ENCODE data around the gene IP6K3. TPM values are rescaled to one million over a fixed set of nuclear protein-coding genes. Genes with fewer than 3 reads are reported as not detected.

IP6K3 gene
- polyA plus RNA-seq, 1 of the 3 experiments (the other 2 are of a cell fraction): 0.21 TPM

- peaks cover 14% of the 10 kb centered on the region for H3F3A ChIP-seq (replicated peaks; ENCODE audit: insufficient read depth)
- H3K36me3 ChIP-seq (replicated peaks in 1 of 2; ENCODE audit: control insufficient read depth in 1 of 2, insufficient read depth in 2 of 2, low read length in 1 of 2): peaks cover 13 to 24% of the 10 kb centered on the region in 2 experiments
- H2AFZ ChIP-seq (ENCODE audit: low read depth): peak within 1 kb of the TSS; percentile 96
- no peaks in the 10 kb centered on the region for H3K9me3 ChIP-seq
- H3K9me2 ChIP-seq: no peaks in the 10 kb centered on the region
- ChIA-PET CTCF (interaction anchor here (0.6 to 7.1 kb wide), 5 partner anchors 19 to 266 kb away, joined by 3 to 53 read pairs (median 3); no protein-coding TSS in a partner anchor), POLR2A (interaction anchor here (0.6 to 2.0 kb wide), 5 partner anchors 10 to 50 kb away, joined by 3 to 7 read pairs (median 3); no protein-coding TSS in a partner anchor)
- 19% methylated on average over 15 of the region's 86 CpGs for WGBS (ENCODE audit: low lambda C conversion rate)
- H4K20me1 ChIP-seq (ENCODE audit: insufficient read depth): peaks cover 28% of the 10 kb centered on the region
- peak; percentile 99 for DNase-seq
- peaks cover 29 to 34% of the 10 kb centered on the region in 2 experiments for H3K4me1 ChIP-seq (ENCODE audit: control insufficient read depth in 1 of 2, insufficient read depth in 2 of 2, low read depth in 1 of 2, low read length in 1 of 2)
- H3K4me3 ChIP-seq (ENCODE audit: low read depth in 2 of 2, low read length in 1 of 2): peak within 1 kb of the TSS; percentile 80 to 88
- peak within 1 kb of the TSS; percentile 95 for H3K4me2 ChIP-seq
- H3K27me3 ChIP-seq (ENCODE audit: insufficient read depth): no peaks in the 10 kb centered on the region
- peaks cover 57% of the 10 kb centered on the region for H3K79me2 ChIP-seq (ENCODE audit: insufficient read depth)
- H3K9ac ChIP-seq: peak within 1 kb of the TSS; percentile 92
- peak within 1 kb of the TSS; percentile 77 to 91 for H3K27ac ChIP-seq (ENCODE audit: low read depth in 2 of 2, low read length in 1 of 2)
- TF ChIP-seq YY1 (IDR thresholded peaks at IDR 0.05; ENCODE audit: low read depth): peak; percentile 100
- peak; percentile 17; the same call in 1 of the 2 replicates for TF ChIP-seq SMC3 (IDR thresholded peaks at IDR 0.05; ENCODE audit: low read depth, low read length)
- TF ChIP-seq MEF2A (IDR thresholded peaks at IDR 0.05; ENCODE audit: borderline replicate concordance, low read depth): no peak
- no peak for TF ChIP-seq TEAD4 (IDR thresholded peaks at IDR 0.05; ENCODE audit: borderline replicate concordance, insufficient read depth)
- peak; percentile 87 for TF ChIP-seq TAF1 (IDR thresholded peaks at IDR 0.05; ENCODE audit: borderline replicate concordance, low read depth, low read length)
- peak; percentile 67 for TF ChIP-seq NRF1 (IDR thresholded peaks at IDR 0.05; ENCODE audit: low read depth, low read length)
- peak; percentile 90 for TF ChIP-seq CHD2 (IDR thresholded peaks at IDR 0.05; ENCODE audit: low read length, partially characterized antibody)
- no peak for TF ChIP-seq FOXM1 (IDR thresholded peaks at IDR 0.05; ENCODE audit: low read depth)
- no peak for TF ChIP-seq RAD21 (IDR thresholded peaks at IDR 0.05; ENCODE audit: low read length)
- no peak for TF ChIP-seq PBX3 (IDR thresholded peaks at IDR 0.05)
- no peak; the same call in 1 of the 2 replicates for TF ChIP-seq USF1 (IDR thresholded peaks at IDR 0.05; ENCODE audit: borderline replicate concordance, low read depth)
- TF ChIP-seq RCOR1 (IDR thresholded peaks at IDR 0.05; ENCODE audit: low read length): 0 out of 2 replicates have a peak, but pooled peaks have one; percentile 22
- TF ChIP-seq FOSL2 (IDR thresholded peaks at IDR 0.05; ENCODE audit: borderline replicate concordance, low read depth): no peak
- TF ChIP-seq USF2 (IDR thresholded peaks at IDR 0.05; ENCODE audit: borderline replicate concordance, low read depth, low read length): no peak
- TF ChIP-seq NFIC (IDR thresholded peaks at IDR 0.05; ENCODE audit: borderline replicate concordance): peak; percentile 64
- 0 out of 2 replicates have a peak, but pooled peaks have one; percentile 37 for TF ChIP-seq RFX5 (IDR thresholded peaks at IDR 0.05; ENCODE audit: low read length)
- peak; percentile 87 for TF ChIP-seq ELF1 (IDR thresholded peaks at IDR 0.05)
- TF ChIP-seq JUND (IDR thresholded peaks at IDR 0.05): no peak
- no peak for TF ChIP-seq REST (IDR thresholded peaks at IDR 0.05; ENCODE audit: low read depth, low read length)
- TF ChIP-seq EP300 (IDR thresholded peaks at IDR 0.05; ENCODE audit: borderline replicate concordance in 1 of 2, low read depth in 1 of 2, low read length in 1 of 2): peak in 1 of 2 experiments; percentile 34; a peak in 2 of 4 replicates
- peak; percentile 82 for TF ChIP-seq GABPA (IDR thresholded peaks at IDR 0.05; ENCODE audit: low read depth)
- TF ChIP-seq GATA2 (CRISPR knock-in tag; IDR thresholded peaks at IDR 0.05): no peak
- no peak for TF ChIP-seq RXRA (IDR thresholded peaks at IDR 0.05; ENCODE audit: borderline replicate concordance, low read depth)
- TF ChIP-seq ZBTB33 (IDR thresholded peaks at IDR 0.05; ENCODE audit: borderline replicate concordance, low read depth): no peak
These were observed 42.2 kb upstream of the IP6K3 start, which contains the start of gene LEMD2 for GRCh38 chr6:33788694-33789549. LEMD2 (minus strand) TSS chr6:33789130; CDS start chr6:33789116, 14 bp downstream.

All from SK-N-SH (cell line).